ENCODE data around the gene PROB1.
"Not testable (repeated sequence)": the region's sequence is repeated elsewhere in the genome, so short reads cannot be mapped to it uniquely, and the experiment has no call there.

The PROB1 gene

GRCh38 chr5:139377226-139377625 is 17.7 kb downstream of the PROB1 start:
- no peak for DNase-seq

- DNase-seq = no peak
Measured at GRCh38 chr5:139376364-139376763, 18.5 kb downstream of the PROB1 start.

- DNase-seq = no peak
Measured at GRCh38 chr5:139374909-139375308, 20.0 kb downstream of the PROB1 start.

GRCh38 chr5:139371482-139372435 is 23.1 kb downstream of the PROB1 start:
- no peak for DNase-seq

DNA sequence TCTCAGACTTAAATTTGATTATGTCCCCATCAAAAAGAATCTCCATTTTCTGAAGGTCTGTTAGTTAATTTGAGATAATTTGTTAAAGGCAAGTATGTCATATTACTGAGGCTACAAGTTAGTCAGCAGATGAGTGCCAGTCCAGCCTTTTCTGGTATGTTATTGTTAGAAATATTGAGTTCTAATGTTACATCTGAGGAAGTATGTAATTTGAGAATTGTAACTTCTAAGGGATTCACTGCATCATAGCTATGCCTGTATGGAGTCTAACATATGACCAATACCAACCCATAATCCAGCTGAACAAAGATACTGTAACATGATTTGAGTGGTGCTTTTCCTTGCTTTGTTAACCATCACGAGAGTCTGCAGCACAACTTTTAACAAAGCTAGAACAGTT is 25.7 kb downstream of the PROB1 start:
- DNase-seq = no peak

DNA sequence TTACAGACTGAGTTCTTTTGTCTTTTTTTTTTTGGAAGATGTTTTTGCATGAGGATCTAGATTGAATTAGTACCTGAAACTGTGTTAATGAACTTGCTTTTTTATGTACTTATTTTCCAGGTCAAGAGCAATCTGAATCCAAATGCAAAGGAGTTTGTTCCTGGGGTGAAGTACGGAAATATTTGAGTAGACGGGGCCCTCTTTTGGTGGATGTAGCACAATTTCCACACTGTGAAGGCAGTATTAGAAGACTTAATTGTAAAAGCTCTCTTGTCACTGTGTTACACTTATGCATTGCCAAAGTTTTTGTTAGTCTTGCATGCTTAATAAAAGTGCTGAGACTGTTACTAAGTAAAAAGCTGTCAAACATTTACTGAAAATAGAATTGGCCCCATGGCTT is 26.3 kb downstream of the PROB1 start:
- DNase-seq = no peak

DNA sequence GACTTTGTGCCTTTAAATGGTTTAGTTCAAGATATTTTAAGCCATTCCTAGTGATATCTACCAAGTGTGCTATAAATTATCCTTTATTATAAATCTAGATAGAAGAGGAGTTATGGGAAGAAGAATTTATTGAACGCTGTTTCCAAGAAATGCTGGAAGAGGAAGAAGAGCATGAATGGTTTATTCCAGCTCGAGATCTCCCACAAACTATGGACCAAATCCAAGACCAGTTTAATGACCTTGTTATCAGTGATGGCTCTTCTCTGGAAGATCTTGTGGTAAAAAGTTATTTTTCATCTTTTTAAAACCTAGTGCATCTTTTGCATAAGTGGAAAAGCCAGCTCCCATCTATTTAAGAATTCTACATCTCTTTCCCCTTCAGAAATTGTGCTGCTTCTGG is 30.4 kb downstream of the PROB1 start:
- no peak for DNase-seq

- DNase-seq = no peak
Measured at GRCh38 chr5:139363937-139364336, 31.0 kb downstream of the PROB1 start.

- DNase-seq = no peak
Measured at GRCh38 chr5:139361835-139362429, 33.0 kb downstream of the PROB1 start.

- no peak for DNase-seq
Measured at GRCh38 chr5:139360384-139360783, 34.5 kb downstream of the PROB1 start.

DNA sequence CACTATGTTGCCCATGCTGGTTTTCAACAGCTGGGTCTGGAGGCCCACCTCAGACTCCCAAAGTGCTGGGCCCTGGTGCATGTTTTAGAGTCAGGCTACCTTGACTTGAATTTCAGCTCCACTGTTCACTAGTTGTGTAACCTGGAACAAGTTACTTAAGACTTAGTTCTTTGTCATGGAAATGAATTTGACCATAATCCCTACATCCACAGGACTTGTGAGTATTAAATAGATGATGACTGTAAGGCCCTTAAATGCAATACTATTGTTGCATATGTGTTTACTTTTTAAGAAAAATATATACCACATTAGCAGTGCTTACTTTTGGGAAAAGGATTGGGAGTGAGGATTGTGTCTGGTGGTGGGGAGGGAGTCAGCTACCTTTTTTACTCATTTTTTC is 36.8 kb downstream of the PROB1 start:
- DNase-seq = no peak

GRCh38 chr5:139355900-139356299 is 39.0 kb downstream of the PROB1 start:
- DNase-seq = not testable (repeated sequence)

DNA sequence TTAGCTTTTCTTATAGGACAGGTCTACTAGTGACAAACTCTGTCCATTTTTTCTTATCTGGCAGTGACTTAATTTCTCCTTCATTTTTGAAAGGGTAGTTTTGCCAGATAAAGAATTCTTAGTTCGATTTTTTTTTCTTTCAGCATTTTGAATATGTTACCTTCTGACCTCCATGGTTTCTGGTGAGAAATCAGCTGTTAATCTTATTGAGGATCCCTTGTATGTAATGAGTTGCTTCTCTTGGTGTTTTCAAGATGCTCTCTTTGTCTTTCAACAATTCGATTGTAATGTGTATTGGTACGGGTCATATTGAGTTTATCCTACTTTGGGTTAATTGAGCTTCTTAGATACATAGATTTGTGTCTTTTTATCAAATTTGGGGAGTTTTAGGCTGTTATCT is 40.7 kb downstream of the PROB1 start:
- no peak for DNase-seq

GRCh38 chr5:139347863-139348262 is 47.0 kb downstream of the PROB1 start:
- DNase-seq = not testable (repeated sequence)

DNA sequence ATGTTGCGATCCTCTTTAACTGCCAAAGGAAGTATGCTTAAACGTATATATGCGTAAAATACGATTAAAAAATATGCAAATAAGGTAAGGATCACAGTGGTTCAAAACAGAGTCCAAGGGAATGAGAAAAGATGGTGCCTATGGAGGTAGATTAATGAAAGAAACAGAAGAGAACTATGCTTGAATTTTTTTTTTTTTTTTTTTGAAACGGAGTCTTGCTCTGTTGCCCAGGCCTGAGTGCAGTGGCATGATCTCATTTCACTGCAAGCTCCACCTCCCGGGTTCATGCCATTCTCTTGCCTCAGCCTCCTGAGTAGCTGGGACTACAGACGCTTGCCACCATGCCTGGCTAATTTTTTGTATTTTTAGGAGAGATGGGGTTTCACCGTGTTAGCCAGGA is 49.5 kb downstream of the PROB1 start:
- not testable (repeated sequence) for DNase-seq

DNA sequence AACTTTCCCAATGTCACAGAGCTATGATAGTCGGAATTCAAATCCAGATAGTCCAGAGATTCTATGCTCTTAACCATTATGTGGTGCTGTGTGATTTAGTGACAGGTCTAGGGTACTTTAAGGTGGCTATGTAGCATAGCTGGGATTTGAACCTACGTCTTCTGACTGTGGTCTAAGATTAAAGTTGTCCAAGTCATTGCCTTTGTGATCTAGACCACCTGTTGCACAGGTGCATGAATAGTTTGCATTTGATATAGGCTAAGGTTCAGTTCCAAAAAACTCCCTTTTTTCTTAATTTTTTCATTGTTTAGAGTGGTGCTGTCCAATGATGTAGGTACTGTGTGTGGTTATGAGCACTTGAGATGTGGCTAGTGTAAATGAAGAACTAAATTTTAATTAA is 50.7 kb downstream of the PROB1 start:
- no peak for DNase-seq

- DNase-seq = no peak
Measured at GRCh38 chr5:139343476-139343875, 51.4 kb downstream of the PROB1 start.

GRCh38 chr5:139342423-139342723 is 52.5 kb downstream of the PROB1 start:
- DNase-seq = no peak

DNA sequence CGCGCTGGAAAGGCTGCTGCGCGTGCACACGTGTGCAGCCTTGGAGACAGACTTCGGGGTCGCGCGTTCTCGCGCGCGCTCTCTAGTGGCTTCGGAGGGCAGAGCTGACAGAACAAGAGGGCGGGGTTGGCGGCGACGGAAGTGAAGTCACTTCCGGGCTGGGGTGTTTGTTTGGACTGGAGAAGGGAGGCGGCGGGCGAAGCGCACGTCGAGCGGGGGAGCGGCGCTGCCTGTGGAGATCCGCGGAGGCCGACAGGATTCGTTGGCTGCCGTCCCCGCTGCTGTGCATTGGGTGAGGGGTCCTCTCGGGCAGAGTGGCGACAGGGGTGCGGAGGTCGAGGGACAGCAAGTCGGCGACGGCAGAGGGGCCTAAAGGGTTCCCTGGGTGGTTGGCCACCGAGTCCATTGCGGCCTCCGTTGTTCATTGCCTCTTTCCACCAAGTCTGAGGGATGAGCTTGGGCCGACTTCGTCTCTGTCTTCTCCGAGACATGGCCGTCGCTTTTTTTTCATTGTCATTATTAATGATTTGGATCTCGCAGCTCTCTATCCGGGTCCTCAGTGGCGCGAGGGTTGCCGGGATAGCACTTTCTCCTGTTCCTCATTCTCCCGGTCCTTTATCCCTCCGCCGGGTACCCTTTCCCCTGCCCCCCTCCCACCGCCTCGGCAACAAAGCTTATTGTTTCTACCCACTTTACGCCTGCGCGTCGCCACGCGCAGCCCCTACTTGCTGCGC is 53.0 kb downstream of the PROB1 start, which contains the start of gene PAIP2:
Gene PAIP2, plus strand, starts transcription at position 166 of the 734 bp plus-strand sequence. CDS start 21,931 bp downstream, outside the sequence.
- DNase-seq = peak; percentile 97

DNA sequence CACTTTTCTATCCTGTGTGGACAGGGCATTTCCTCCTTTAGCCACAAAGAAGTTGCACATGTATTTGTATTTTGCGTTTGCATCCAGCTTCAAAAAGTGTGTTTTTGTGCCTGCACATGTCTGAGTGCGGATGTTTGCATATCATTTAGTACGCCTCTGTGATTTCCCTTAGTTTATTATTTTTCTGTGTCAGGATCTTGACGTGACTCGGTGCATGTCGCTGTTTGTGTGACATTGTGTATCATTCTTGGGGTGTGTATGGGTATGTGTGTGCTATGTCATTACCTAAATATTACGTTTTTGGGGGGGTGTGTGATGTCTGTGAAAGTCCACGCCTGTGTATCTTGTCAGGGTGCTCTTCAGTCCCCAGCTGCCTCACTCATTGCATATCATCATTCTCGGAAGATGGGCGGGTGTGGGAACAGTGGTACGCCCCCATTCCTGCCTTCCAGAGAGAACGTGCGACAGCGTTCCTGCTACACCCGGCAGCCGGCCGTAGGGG is 53.7 kb downstream of the PROB1 start:
- DNase-seq = no peak
